PC-3 (cell line): ENCODE measurements around the gene ISL1. TPM values are rescaled to one million over a fixed set of nuclear protein-coding genes. Genes with fewer than 3 reads are reported as not detected.

Source experiments
- ATAC-seq: fragments of 200-7000 bp; cut with Tn5 transposase; 2 replicates; pipeline ENCODE4 v1.9.1; 2020; ENCODE audit warnings: mild to moderate bottlenecking, moderate library complexity
- BruUV-seq: library from RNA; stranded (reverse); fragments of 400-500 nt; replicated peaks from 2 replicates; lab custom pipeline; 2021; lab: Mats Ljungman, UMichigan
- CTCF ChIA-PET: fragments of 300-600 bp; sonication (Branson Sonifier 250); formaldehyde crosslinking; loops from one replicate; lab custom pipeline; 2022; ENCODE audit warnings: antibody characterized with exemption; lab: Charles Lee
- POLR2A ChIA-PET: fragments of 300-600 bp; sonication (Branson Sonifier 250); formaldehyde crosslinking; loops from one replicate; lab custom pipeline; 2022; ENCODE audit warnings: antibody characterized with exemption; ENCODE audit not compliant: unreplicated experiment; lab: Charles Lee
- DNase-seq: peaks from one replicate; pipeline ENCODE4 v3.0.0-alpha.2; 2015
- H2AFZ ChIP-seq: fragments of 300-600 bp; sonication (generic); 2 replicates; pipeline ENCODE4 v1.6.0; 2016; ENCODE audit warnings: antibody characterized with exemption, low read length
- H3F3A ChIP-seq: fragments of 300-600 bp; sonication (generic); one replicate; pipeline ENCODE4 v1.6.0; 2017; ENCODE audit warnings: antibody characterized with exemption, low read length, control low read depth, mild to moderate bottlenecking; ENCODE audit not compliant: unreplicated experiment
- H3K27ac ChIP-seq: fragments of 300-600 bp; sonication (generic); 2 replicates; pipeline ENCODE4 v1.5.1; 2016; ENCODE audit warnings: mild to moderate bottlenecking, low read length
- H3K27me3 ChIP-seq: fragments of 300-600 bp; sonication (generic); 2 replicates; pipeline ENCODE4 v1.6.1; 2016; ENCODE audit warnings: low read length, mixed read lengths
- H3K36me3 ChIP-seq: fragments of 300-600 bp; sonication (generic); 2 replicates; pipeline ENCODE4 v1.6.1; 2016; ENCODE audit warnings: low read depth, mixed run types, low read length, mixed read lengths
- H3K4me1 ChIP-seq: fragments of 300-600 bp; sonication (generic); 2 replicates; pipeline ENCODE4 v1.5.1; 2016; ENCODE audit warnings: low read length; ENCODE audit not compliant: insufficient read depth
- H3K4me2 ChIP-seq: fragments of 300-600 bp; sonication (generic); 2 replicates; pipeline ENCODE4 v1.6.0; 2016; ENCODE audit warnings: low read length
- H3K4me3 ChIP-seq: fragments of 300-600 bp; sonication (generic); 2 replicates; pipeline ENCODE4 v1.5.1; 2016; ENCODE audit warnings: mild to moderate bottlenecking, low read length, mixed read lengths
- H3K79me2 ChIP-seq: fragments of 300-600 bp; sonication (generic); 2 replicates; pipeline ENCODE4 v1.6.1; 2017; ENCODE audit warnings: low read length, mixed read lengths
- H3K9ac ChIP-seq: fragments of 300-600 bp; sonication (generic); 2 replicates; pipeline ENCODE4 v1.6.0; 2016; ENCODE audit warnings: mild to moderate bottlenecking, low read length
- H3K9me2 ChIP-seq: fragments of 300-600 bp; sonication (generic); replicated peaks from 2 replicates; pipeline ENCODE4 v1.6.1; 2016; ENCODE audit warnings: mixed run types, low read length, mixed read lengths
- H3K9me3 ChIP-seq: fragments of 300-600 bp; sonication (generic); 2 replicates; pipeline ENCODE4 v1.6.1; 2016; ENCODE audit warnings: low read length, mixed read lengths
- H4K20me1 ChIP-seq: fragments of 300-600 bp; sonication (generic); 2 replicates; pipeline ENCODE4 v1.6.1; 2016; ENCODE audit warnings: low read length, mixed read lengths
- EZH2 ChIP-seq: fragments of 300-600 bp; sonication (generic); IDR thresholded peaks from one replicate; pipeline ENCODE4 v1.6.1; 2017; ENCODE audit warnings: antibody characterized with exemption, mild to moderate bottlenecking, low read length; ENCODE audit not compliant: unreplicated experiment
- EZH2phosphoT487 ChIP-seq: fragments of 300-600 bp; sonication (generic); IDR thresholded peaks from 2 replicates; pipeline ENCODE4 v1.6.1; 2018; ENCODE audit warnings: mild to moderate bottlenecking, antibody characterized with exemption, low read length, borderline replicate concordance
- intact Hi-C: fragments of 100-400 bp; cut with micrococcal nuclease; formaldehyde crosslinking; loops from 2 replicates; pipeline ENCODE4 v1.9.0; 2023
- total RNA-seq: library from RNA; depleted of rRNA; stranded (reverse); fragments of >200 nt; gene quantifications from 2 replicates; pipeline ENCODE4 v1.2.3, GENCODE V29; 2014
- TF ChIP-seq, protein P1 (sequence below): fragments of 300-600 bp; sonication (generic); conservative IDR thresholded peaks from 2 replicates; pipeline ENCODE4 v1.5.1; 2017; ENCODE audit warnings: antibody characterized with exemption, low read depth, mild to moderate bottlenecking, low read length

Gene ISL1
- total RNA-seq, 1 experiment from 2014 or later, result 1.5 TPM

DNA sequence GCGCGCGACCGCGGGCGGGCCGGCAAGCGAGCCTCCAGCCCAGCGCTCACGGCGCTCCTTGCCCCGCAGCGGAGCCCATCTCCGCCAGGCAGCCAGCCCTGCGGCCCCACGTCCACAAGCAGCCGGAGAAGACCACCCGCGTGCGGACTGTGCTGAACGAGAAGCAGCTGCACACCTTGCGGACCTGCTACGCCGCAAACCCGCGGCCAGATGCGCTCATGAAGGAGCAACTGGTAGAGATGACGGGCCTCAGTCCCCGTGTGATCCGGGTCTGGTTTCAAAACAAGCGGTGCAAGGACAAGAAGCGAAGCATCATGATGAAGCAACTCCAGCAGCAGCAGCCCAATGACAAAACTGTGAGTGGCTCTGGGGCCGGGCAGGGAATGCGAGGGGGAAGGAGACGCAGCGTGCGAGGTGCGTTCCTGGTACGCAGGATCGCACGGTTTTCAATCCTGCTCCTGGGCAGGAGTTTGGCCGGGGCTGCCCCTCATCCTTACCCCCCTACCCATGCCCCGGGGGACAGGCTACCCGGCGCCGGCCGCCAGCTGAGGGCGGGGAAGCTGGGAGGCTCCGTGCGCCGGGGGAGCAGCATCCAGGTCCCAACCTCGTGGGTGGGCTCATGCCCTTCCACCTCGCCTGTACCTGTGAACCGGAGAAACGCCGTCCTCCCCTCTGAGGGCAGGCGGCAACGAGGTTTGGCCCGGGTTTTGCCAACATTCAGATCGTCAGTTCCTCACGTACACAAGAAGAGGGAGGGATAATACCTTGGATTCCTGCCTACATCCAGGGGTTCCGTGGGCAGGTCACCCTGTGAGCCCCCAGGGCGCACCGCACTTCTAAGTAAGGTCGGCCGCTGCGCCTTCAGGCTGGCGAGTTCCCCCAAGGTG lies 6.6 kb downstream of the ISL1 start:
- Histone ChIP-seq H4K20me1 (no peaks in the 10 kb centered on the region), H3K79me2 (peaks cover 21% of the 10 kb centered on the region), H3K4me1 (peaks cover 25% of the 10 kb centered on the region), H3K36me3 (no peaks in the 10 kb centered on the region; the same call in 1 of the 2 replicates), H3K9me2 (no peaks in the 10 kb centered on the region), H3F3A (no peaks in the 10 kb centered on the region), H3K9ac (no peak overlapping the region), H3K4me3 (no peak overlapping the region), H3K9me3 (no peaks in the 10 kb centered on the region), H3K27ac (no peak overlapping the region), H3K4me2 (no peak overlapping the region), H3K27me3 (no peaks in the 10 kb centered on the region), H2AFZ (no peak overlapping the region)
- POLR2A ChIA-PET, result no interaction called here
- no peak for TF ChIP-seq EZH2
- intact Hi-C loops, result loop anchor here (10.0 kb wide), 3 partner anchors 105 to 455 kb away; no protein-coding TSS in a partner anchor
- CTCF ChIA-PET, result no interaction called here
- ATAC-seq (no peak), DNase-seq (no peak)
- BruUV-seq, result no TSS peak

DNA sequence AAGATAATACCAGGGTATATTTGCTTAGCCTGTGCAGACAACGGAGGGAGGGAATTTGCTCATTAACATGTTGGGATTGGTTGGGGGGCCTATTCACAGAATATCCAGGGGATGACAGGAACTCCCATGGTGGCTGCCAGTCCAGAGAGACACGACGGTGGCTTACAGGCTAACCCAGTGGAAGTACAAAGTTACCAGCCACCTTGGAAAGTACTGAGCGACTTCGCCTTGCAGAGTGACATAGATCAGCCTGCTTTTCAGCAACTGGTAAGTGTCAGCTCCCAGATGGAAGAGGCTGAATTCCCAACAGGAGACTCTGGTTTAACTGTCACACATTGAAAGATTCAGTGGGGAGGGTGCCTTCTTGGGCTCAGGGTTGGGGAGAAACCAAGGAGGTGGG lies 7.9 kb downstream of the ISL1 start:
- Histone ChIP-seq H3K79me2 (0 out of 2 replicates have a peak, but pooled peaks cover 7% of the 10 kb centered on the region), H3K27ac (no peak overlapping the region), H3K36me3 (no peaks in the 10 kb centered on the region; the same call in 1 of the 2 replicates), H2AFZ (no peak overlapping the region), H3K9ac (no peak overlapping the region), H3K9me2 (no peaks in the 10 kb centered on the region), H3K4me2 (no peak overlapping the region), H3K9me3 (no peaks in the 10 kb centered on the region), H3F3A (no peaks in the 10 kb centered on the region), H3K4me3 (no peak overlapping the region), H3K27me3 (no peaks in the 10 kb centered on the region), H4K20me1 (no peaks in the 10 kb centered on the region), H3K4me1 (peaks cover 16% of the 10 kb centered on the region)
- DNase-seq (no peak), ATAC-seq (no peak)
- no TSS peak for BruUV-seq
- CTCF ChIA-PET, result no interaction called here
- TF ChIP-seq EZH2, result no peak
- TF ChIP-seq, protein P1, sequence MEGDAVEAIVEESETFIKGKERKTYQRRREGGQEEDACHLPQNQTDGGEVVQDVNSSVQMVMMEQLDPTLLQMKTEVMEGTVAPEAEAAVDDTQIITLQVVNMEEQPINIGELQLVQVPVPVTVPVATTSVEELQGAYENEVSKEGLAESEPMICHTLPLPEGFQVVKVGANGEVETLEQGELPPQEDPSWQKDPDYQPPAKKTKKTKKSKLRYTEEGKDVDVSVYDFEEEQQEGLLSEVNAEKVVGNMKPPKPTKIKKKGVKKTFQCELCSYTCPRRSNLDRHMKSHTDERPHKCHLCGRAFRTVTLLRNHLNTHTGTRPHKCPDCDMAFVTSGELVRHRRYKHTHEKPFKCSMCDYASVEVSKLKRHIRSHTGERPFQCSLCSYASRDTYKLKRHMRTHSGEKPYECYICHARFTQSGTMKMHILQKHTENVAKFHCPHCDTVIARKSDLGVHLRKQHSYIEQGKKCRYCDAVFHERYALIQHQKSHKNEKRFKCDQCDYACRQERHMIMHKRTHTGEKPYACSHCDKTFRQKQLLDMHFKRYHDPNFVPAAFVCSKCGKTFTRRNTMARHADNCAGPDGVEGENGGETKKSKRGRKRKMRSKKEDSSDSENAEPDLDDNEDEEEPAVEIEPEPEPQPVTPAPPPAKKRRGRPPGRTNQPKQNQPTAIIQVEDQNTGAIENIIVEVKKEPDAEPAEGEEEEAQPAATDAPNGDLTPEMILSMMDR, result no peak
- TF ChIP-seq EZH2phosphoT487, result no peak
- POLR2A ChIA-PET, result no interaction called here
- intact Hi-C loops, result no loop called here

DNA sequence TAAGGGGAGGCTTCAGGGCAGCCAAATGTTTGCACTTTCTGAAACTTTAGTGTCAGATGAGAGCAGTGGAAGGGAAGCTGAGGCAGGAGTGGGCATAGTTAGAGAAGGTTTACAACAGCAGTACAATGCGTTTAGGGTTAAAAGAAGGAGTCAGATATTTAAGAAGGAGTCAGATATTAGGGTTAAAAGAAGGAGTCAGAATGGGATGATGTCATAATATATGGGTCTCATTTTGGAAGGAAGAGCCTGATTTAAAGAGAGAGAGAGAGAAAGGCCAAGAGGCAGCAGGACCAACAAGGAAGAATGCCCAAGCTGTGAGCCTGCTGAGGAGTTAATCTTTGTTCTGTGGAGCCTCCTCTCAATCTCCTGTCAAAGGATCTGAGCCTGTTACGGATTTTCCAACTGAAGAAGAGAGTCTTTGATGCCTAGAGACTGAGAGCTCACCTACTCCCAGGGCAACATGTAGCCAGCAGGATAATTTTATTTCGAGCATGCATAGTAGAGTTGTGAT lies 9.5 kb downstream of the ISL1 start:
- H3K4me3 ChIP-seq, result no peak overlapping the region
- no peak overlapping the region for H2AFZ ChIP-seq
- no peak overlapping the region for H3K27ac ChIP-seq
- no peak for DNase-seq
- ChIA-PET POLR2A (no interaction called here), CTCF (no interaction called here)
- H4K20me1 ChIP-seq, result no peaks in the 10 kb centered on the region
- H3K79me2 ChIP-seq, result no peaks in the 10 kb centered on the region
- no peaks in the 10 kb centered on the region for H3K27me3 ChIP-seq
- no peaks in the 10 kb centered on the region for H3F3A ChIP-seq
- BruUV-seq, result no TSS peak
- H3K4me1 ChIP-seq, result peaks cover 25% of the 10 kb centered on the region
- H3K9ac ChIP-seq, result no peak overlapping the region
- no peak for ATAC-seq
- intact Hi-C loops, result no loop called here
- no peaks in the 10 kb centered on the region for H3K9me3 ChIP-seq
- no peaks in the 10 kb centered on the region for H3K9me2 ChIP-seq
- no peak for TF ChIP-seq EZH2
- TF ChIP-seq, protein P1, result no peak
- TF ChIP-seq EZH2phosphoT487, result no peak
- H3K36me3 ChIP-seq, result no peaks in the 10 kb centered on the region; the same call in 1 of the 2 replicates
- no peak overlapping the region for H3K4me2 ChIP-seq
